HG03558 (cell line): Measurements from ENCODE around the gene CKLF.
"Not testable (repeated sequence)": the region's sequence is repeated elsewhere in the genome, so short reads cannot be mapped to it uniquely, and the experiment has no call there.

Experiments used
- ATAC-seq: cut with Tn5 transposase; IDR thresholded peaks from one replicate; pipeline ENCODE4 v1.9.1; 2021; ENCODE audit warnings: moderate number of reproducible peaks; ENCODE audit not compliant: unreplicated experiment; ENCODE audit errors: extremely low read depth

CKLF gene

GRCh38 chr16:66590322-66590721, 37.9 kb downstream of the CKLF start:
- no peak for ATAC-seq

- no peak for ATAC-seq
These were observed 38.6 kb downstream of the CKLF start for GRCh38 chr16:66591018-66591417.

GRCh38 chr16:66592241-66592640, 39.9 kb downstream of the CKLF start:
- ATAC-seq = no peak

- ATAC-seq = no peak
These were observed 40.4 kb downstream of the CKLF start for GRCh38 chr16:66592814-66593213.

GRCh38 chr16:66594739-66595138, 42.4 kb downstream of the CKLF start:
- ATAC-seq = no peak

- ATAC-seq = not testable (repeated sequence)
These were observed 44.2 kb downstream of the CKLF start for GRCh38 chr16:66596559-66596958.

- no peak for ATAC-seq
These were observed 44.8 kb downstream of the CKLF start for GRCh38 chr16:66596986-66597848.

GRCh38 chr16:66598111-66598510, 45.7 kb downstream of the CKLF start:
- ATAC-seq = no peak

GRCh38 chr16:66599726-66600125, 47.4 kb downstream of the CKLF start:
- ATAC-seq = no peak

- ATAC-seq = no peak
These were observed 48.1 kb downstream of the CKLF start for GRCh38 chr16:66600477-66600876.

- ATAC-seq = no peak
These were observed 49.1 kb downstream of the CKLF start for GRCh38 chr16:66601471-66601870.

- no peak for ATAC-seq
These were observed 51.4 kb downstream of the CKLF start for GRCh38 chr16:66603537-66604375.

- ATAC-seq = no peak
These were observed 52.2 kb downstream of the CKLF start, which contains the start of gene CMTM3 for GRCh38 chr16:66604376-66605176. Gene CMTM3, plus strand, starts transcription at chr16:66604704. Its CDS starts 102 bp downstream, at chr16:66604806.

- ATAC-seq = no peak
These were observed 53.0 kb downstream of the CKLF start for GRCh38 chr16:66605177-66605978.

- peak; percentile 34 for ATAC-seq
These were observed 53.8 kb downstream of the CKLF start for GRCh38 chr16:66605979-66606751.

GRCh38 chr16:66608241-66609138, 56.1 kb downstream of the CKLF start:
- ATAC-seq = peak; percentile 46

- ATAC-seq = no peak
These were observed 56.7 kb downstream of the CKLF start for GRCh38 chr16:66609139-66609510.
